Measurements from ENCODE around the gene DDC. TPM values are rescaled to one million over a fixed set of nuclear protein-coding genes. Genes with fewer than 3 reads are reported as not detected.

Gene DDC
- total RNA-seq, 1 donor from 2014 or later: 37.3 TPM

DNA sequence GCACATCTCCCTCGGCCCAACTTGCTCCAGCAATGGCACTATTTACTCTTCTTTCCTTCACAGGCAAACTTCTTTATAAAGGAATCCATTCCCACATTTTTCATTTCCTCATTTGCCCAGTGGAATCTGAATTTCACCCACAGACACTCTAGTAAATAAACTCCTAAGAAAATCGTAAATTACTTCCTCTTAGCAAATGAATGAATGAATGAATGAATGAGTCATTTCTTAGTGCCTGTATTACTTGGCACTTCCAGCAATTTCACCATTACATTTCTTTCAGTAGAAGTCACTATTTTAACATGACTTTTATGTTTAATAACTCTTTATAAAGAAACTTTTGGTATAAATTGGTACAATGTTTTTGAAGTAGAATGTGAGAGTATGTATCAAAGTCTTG, 55.7 kb downstream of the DDC start:
- Mint-ChIP-seq H3K9me3 (ENCODE audit: low read depth) (no peaks in the 10 kb centered on the region), H3K36me3 (ENCODE audit: insufficient read depth) (peaks cover 3% of the 10 kb centered on the region), H3K27ac (no peak overlapping the region), H3K4me3 (ENCODE audit: low read depth) (no peak overlapping the region), H3K27me3 (no peaks in the 10 kb centered on the region), H3K4me1 (ENCODE audit: low read depth) (peaks cover 7% of the 10 kb centered on the region)
- TF ChIP-seq, protein P1, sequence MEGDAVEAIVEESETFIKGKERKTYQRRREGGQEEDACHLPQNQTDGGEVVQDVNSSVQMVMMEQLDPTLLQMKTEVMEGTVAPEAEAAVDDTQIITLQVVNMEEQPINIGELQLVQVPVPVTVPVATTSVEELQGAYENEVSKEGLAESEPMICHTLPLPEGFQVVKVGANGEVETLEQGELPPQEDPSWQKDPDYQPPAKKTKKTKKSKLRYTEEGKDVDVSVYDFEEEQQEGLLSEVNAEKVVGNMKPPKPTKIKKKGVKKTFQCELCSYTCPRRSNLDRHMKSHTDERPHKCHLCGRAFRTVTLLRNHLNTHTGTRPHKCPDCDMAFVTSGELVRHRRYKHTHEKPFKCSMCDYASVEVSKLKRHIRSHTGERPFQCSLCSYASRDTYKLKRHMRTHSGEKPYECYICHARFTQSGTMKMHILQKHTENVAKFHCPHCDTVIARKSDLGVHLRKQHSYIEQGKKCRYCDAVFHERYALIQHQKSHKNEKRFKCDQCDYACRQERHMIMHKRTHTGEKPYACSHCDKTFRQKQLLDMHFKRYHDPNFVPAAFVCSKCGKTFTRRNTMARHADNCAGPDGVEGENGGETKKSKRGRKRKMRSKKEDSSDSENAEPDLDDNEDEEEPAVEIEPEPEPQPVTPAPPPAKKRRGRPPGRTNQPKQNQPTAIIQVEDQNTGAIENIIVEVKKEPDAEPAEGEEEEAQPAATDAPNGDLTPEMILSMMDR (IDR thresholded peaks at IDR 0.05; ENCODE audit: unreplicated experiment): no peak
- DNase-seq (ENCODE audit: low spot score, unreplicated experiment): no peak

DNA sequence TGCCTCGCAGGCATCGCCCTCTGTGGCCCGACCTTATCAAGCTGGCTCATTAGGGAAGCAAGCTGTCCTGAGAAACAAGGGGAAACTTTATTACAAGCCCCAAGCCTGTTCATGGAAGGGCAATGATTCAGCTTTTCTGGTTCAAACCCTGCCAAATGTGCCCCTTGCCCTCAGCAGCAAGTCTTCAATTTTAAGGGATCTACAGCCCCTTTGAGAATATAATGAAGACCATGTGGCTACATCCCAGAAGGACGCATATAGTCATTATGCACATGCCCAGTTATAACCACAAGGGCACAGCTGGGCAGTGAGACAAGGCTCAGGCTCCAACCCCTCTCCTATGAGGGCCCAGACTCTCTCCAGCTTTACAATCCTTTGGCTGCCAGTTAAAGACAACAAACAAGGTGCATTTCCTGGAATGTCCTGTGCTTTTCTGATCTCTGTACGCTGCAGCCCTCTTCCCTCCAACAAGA, 56.7 kb downstream of the DDC start:
- Mint-ChIP-seq H3K27ac (no peak overlapping the region), H3K4me3 (ENCODE audit: low read depth) (no peak overlapping the region), H3K27me3 (no peaks in the 10 kb centered on the region), H3K36me3 (ENCODE audit: insufficient read depth) (peaks cover 3% of the 10 kb centered on the region), H3K9me3 (ENCODE audit: low read depth) (no peaks in the 10 kb centered on the region), H3K4me1 (ENCODE audit: low read depth) (peaks cover 5% of the 10 kb centered on the region)
- TF ChIP-seq, protein P1 (IDR thresholded peaks at IDR 0.05; ENCODE audit: unreplicated experiment): no peak
- DNase-seq (ENCODE audit: low spot score, unreplicated experiment): no peak

DNA sequence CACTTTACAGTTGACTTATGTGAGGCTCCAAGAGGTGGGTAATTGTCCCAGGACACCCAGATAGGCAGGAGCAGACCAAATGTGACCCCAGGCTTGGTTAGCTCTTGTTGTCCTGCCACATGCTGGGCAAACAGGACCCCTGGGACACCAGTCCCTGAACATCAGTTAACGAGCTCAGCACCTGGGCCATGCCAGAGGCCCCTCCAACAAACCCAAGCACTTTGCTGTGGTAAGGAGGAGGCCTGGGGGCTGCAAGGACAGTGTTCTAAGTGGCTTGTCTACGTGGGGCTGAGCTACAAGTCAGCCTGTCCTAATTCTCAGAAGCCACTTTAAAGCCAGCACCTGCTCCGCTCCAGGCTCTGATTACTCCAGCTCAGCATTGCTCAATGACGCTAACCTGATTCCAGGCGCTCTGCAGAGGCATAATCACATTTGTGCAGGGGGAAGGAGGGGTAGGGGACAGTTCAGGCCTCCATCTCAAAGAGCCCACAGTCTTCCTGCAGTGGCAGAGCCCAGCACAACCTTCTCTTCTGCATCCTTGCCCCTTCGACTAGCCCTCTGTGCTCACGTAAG, 57.2 kb downstream of the DDC start:
- peaks cover under 1% of the 10 kb centered on the region for H3K36me3 Mint-ChIP-seq (ENCODE audit: insufficient read depth)
- no peaks in the 10 kb centered on the region for H3K9me3 Mint-ChIP-seq (ENCODE audit: low read depth)
- H3K4me1 Mint-ChIP-seq (ENCODE audit: low read depth): peaks cover 2% of the 10 kb centered on the region
- TF ChIP-seq, protein P1 (IDR thresholded peaks at IDR 0.05; ENCODE audit: unreplicated experiment): no peak
- DNase-seq (ENCODE audit: low spot score, unreplicated experiment): no peak
- no peak overlapping the region for H3K4me3 Mint-ChIP-seq (ENCODE audit: low read depth)
- no peak overlapping the region for H3K27ac Mint-ChIP-seq
- no peaks in the 10 kb centered on the region for H3K27me3 Mint-ChIP-seq

DNA sequence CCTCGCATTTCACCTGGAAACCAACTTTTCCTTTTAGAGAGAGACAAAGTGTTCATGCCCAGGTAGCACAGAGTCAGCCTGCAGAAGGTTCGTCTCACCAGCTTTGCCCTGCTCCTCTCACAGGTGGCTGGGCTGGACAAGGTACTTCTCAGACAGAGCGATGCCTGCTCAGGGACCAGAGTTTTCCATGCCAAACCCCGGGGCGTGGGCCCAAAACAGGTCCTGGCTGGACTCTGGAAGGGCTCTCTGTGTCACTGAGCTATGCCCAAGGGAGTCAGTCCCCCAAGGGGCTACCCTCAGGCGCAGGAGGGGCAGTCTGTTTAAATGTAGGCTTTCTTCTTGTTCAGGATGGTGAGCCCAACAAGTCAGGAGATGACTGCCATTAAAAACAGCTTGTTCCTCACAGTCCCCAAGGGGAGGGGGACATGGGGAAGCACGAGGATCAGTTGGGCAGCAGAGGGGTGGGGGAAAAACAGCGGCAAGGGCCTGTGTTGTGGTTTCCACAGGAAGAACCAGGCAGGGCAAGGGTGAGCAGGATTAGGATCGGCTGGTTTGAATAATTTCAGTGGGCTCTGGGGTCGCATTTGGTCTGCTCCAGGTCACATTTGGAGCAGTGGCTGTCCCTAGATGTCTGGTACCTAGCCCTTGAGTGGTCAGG, 59.5 kb downstream of the DDC start:
- Mint-ChIP-seq H3K27me3 (no peaks in the 10 kb centered on the region), H3K4me3 (ENCODE audit: low read depth) (no peak overlapping the region), H3K27ac (no peak overlapping the region), H3K9me3 (ENCODE audit: low read depth) (peaks cover 4% of the 10 kb centered on the region), H3K4me1 (ENCODE audit: low read depth) (peaks cover 5% of the 10 kb centered on the region), H3K36me3 (ENCODE audit: insufficient read depth) (peaks cover 2% of the 10 kb centered on the region)
- TF ChIP-seq, protein P1 (IDR thresholded peaks at IDR 0.05; ENCODE audit: unreplicated experiment): no peak
- no peak for DNase-seq (ENCODE audit: low spot score, unreplicated experiment)

DNA sequence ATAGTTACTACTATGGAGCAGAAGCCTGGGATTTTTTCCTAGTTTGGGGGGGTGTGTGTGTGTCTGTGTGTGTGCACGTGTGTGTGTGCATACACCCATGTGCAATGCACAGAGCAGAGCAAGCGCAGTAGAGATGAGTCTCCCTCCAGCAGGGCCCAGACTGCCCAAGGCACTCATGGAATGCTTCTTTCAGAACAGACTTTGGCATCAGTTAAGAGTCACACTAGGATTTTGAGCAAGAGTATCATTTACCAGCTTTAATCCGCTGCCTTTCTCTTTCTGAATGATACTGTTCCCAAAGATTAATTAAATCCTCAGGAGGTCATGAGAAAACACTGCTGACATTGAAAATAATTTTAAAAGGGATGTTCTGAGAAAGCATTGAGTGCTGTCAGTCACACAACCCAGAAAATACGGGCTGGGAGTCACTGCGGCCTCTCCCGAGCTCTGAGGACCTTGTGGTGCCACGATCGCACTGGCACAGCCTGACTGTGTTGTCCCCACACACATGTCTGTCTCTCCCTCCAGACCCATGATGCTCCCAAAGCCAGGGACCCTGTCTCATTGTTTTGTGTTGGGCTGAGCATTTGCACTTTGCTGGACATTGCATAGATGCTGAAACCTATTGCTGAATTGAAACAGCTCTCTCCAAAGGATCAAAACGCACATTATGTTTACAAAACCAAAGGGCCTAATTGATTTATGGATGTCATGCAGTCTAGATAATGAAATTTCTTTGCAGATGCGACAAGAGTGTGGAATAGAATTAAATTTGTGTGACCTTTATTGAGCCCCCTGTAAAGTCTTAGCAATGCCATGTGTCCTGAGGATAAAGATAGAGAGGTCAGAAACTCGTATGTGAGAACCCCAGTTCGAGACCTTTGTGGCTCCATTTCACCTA, 60.3 kb downstream of the DDC start:
- H3K36me3 Mint-ChIP-seq (ENCODE audit: insufficient read depth): peaks cover 2% of the 10 kb centered on the region
- no peak overlapping the region for H3K27ac Mint-ChIP-seq
- no peak for DNase-seq (ENCODE audit: low spot score, unreplicated experiment)
- H3K27me3 Mint-ChIP-seq: no peaks in the 10 kb centered on the region
- peaks cover 4% of the 10 kb centered on the region for H3K9me3 Mint-ChIP-seq (ENCODE audit: low read depth)
- H3K4me1 Mint-ChIP-seq (ENCODE audit: low read depth): peaks cover 5% of the 10 kb centered on the region
- TF ChIP-seq, protein P1 (IDR thresholded peaks at IDR 0.05; ENCODE audit: unreplicated experiment): no peak
- H3K4me3 Mint-ChIP-seq (ENCODE audit: low read depth): no peak overlapping the region

Data from progenitor cell of endocrine pancreas (in vitro differentiated cells).